ENCODE measurements around the gene PLEKHF1. TPM values are rescaled to one million over a fixed set of nuclear protein-coding genes. Genes with fewer than 3 reads are reported as not detected.

PLEKHF1 gene
- total RNA-seq, 1 experiment from 2014 or later = 15.9 TPM

- ATAC-seq (no peak), DNase-seq (no peak)
- no peak overlapping the region for H3K27ac ChIP-seq (ENCODE audit: low read length)
- no peaks in the 10 kb centered on the region for H3K9me3 ChIP-seq (ENCODE audit: low read length)
- no peaks in the 10 kb centered on the region for H3K36me3 ChIP-seq (ENCODE audit: low read depth, low read length)
- ChIA-PET POLR2A (ENCODE audit: unreplicated experiment) (no interaction called here), CTCF (no interaction called here)
- no peaks in the 10 kb centered on the region for H4K20me1 ChIP-seq (ENCODE audit: low read length)
- TF ChIP-seq CTCF (conservative IDR thresholded peaks at IDR 0.05; ENCODE audit: low read depth, low read length) = no peak
- TF ChIP-seq EZH2phosphoT487 (IDR thresholded peaks at IDR 0.05; ENCODE audit: borderline replicate concordance, low read length) = no peak
- TF ChIP-seq EZH2 (IDR thresholded peaks at IDR 0.05; ENCODE audit: low read length, unreplicated experiment) = no peak
- H3K9me2 ChIP-seq (replicated peaks; ENCODE audit: low read length) = no peaks in the 10 kb centered on the region
- intact Hi-C loops (cut with micrococcal nuclease) = no loop called here
- H3K4me2 ChIP-seq (ENCODE audit: low read length) = no peak overlapping the region
- no peak overlapping the region for H3K4me3 ChIP-seq (ENCODE audit: low read length)
- H3K27me3 ChIP-seq (ENCODE audit: low read length) = no peaks in the 10 kb centered on the region
- BruUV-seq (replicated peaks) = no TSS peak
- no peaks in the 10 kb centered on the region for H3F3A ChIP-seq (ENCODE audit: low read length, unreplicated experiment)
- no peaks in the 10 kb centered on the region for H3K79me2 ChIP-seq (ENCODE audit: low read length)
- H3K4me1 ChIP-seq (ENCODE audit: insufficient read depth, low read length) = no peaks in the 10 kb centered on the region
- no peak overlapping the region for H2AFZ ChIP-seq (ENCODE audit: low read length)
- no peak overlapping the region for H3K9ac ChIP-seq (ENCODE audit: low read length)
Measured at GRCh38 chr19:29679598-29680210, 14.4 kb downstream of the PLEKHF1 start.

- ChIA-PET POLR2A (ENCODE audit: unreplicated experiment) (no interaction called here), CTCF (no interaction called here)
- no peak for ATAC-seq
- peaks cover 6% of the 10 kb centered on the region; the same call in 1 of the 2 replicates for H3K4me1 ChIP-seq (ENCODE audit: insufficient read depth, low read length)
- DNase-seq = no peak
- no TSS peak for BruUV-seq (replicated peaks)
- no peak for TF ChIP-seq CTCF (conservative IDR thresholded peaks at IDR 0.05; ENCODE audit: low read depth, low read length)
- TF ChIP-seq EZH2phosphoT487 (IDR thresholded peaks at IDR 0.05; ENCODE audit: borderline replicate concordance, low read length) = no peak
- no peak overlapping the region for H3K4me2 ChIP-seq (ENCODE audit: low read length)
- no peaks in the 10 kb centered on the region for H3K79me2 ChIP-seq (ENCODE audit: low read length)
- no peak overlapping the region for H3K9ac ChIP-seq (ENCODE audit: low read length)
- intact Hi-C loops (cut with micrococcal nuclease) = no loop called here
- H3K27ac ChIP-seq (ENCODE audit: low read length) = no peak overlapping the region
- no peak overlapping the region for H3K4me3 ChIP-seq (ENCODE audit: low read length)
- no peaks in the 10 kb centered on the region for H3F3A ChIP-seq (ENCODE audit: low read length, unreplicated experiment)
- H4K20me1 ChIP-seq (ENCODE audit: low read length) = no peaks in the 10 kb centered on the region
- H2AFZ ChIP-seq (ENCODE audit: low read length) = no peak overlapping the region
- H3K9me3 ChIP-seq (ENCODE audit: low read length) = no peaks in the 10 kb centered on the region
- no peaks in the 10 kb centered on the region for H3K36me3 ChIP-seq (ENCODE audit: low read depth, low read length)
- H3K9me2 ChIP-seq (replicated peaks; ENCODE audit: low read length) = no peaks in the 10 kb centered on the region
- H3K27me3 ChIP-seq (ENCODE audit: low read length) = no peaks in the 10 kb centered on the region
Measured at GRCh38 chr19:29680447-29680846, 15.2 kb downstream of the PLEKHF1 start.

GRCh38 chr19:29680937-29681336 is 15.7 kb downstream of the PLEKHF1 start:
- H3K9ac ChIP-seq (ENCODE audit: low read length) = no peak overlapping the region
- no TSS peak for BruUV-seq (replicated peaks)
- no peaks in the 10 kb centered on the region for H4K20me1 ChIP-seq (ENCODE audit: low read length)
- H3K9me3 ChIP-seq (ENCODE audit: low read length) = no peaks in the 10 kb centered on the region
- H3K27me3 ChIP-seq (ENCODE audit: low read length) = no peaks in the 10 kb centered on the region
- TF ChIP-seq EZH2 (IDR thresholded peaks at IDR 0.05; ENCODE audit: low read length, unreplicated experiment) = no peak
- TF ChIP-seq EZH2phosphoT487 (IDR thresholded peaks at IDR 0.05; ENCODE audit: borderline replicate concordance, low read length) = no peak
- no peak for TF ChIP-seq CTCF (conservative IDR thresholded peaks at IDR 0.05; ENCODE audit: low read depth, low read length)
- no peak overlapping the region for H3K27ac ChIP-seq (ENCODE audit: low read length)
- H3K4me3 ChIP-seq (ENCODE audit: low read length) = no peak overlapping the region
- no peaks in the 10 kb centered on the region for H3F3A ChIP-seq (ENCODE audit: low read length, unreplicated experiment)
- CTCF ChIA-PET = interaction anchor here (0.6 kb wide), 1 partner anchor 1546 kb away, joined by 5 read pairs; no protein-coding TSS in a partner anchor
- no peaks in the 10 kb centered on the region for H3K79me2 ChIP-seq (ENCODE audit: low read length)
- no peak overlapping the region for H3K4me2 ChIP-seq (ENCODE audit: low read length)
- no peak overlapping the region for H2AFZ ChIP-seq (ENCODE audit: low read length)
- ATAC-seq (no peak), DNase-seq (no peak)
- peaks cover 7% of the 10 kb centered on the region; the same call in 1 of the 2 replicates for H3K4me1 ChIP-seq (ENCODE audit: insufficient read depth, low read length)
- no peaks in the 10 kb centered on the region for H3K9me2 ChIP-seq (replicated peaks; ENCODE audit: low read length)
- H3K36me3 ChIP-seq (ENCODE audit: low read depth, low read length) = no peaks in the 10 kb centered on the region
- POLR2A ChIA-PET (ENCODE audit: unreplicated experiment) = no interaction called here
- intact Hi-C loops (cut with micrococcal nuclease) = no loop called here
